RCC 7860 (cell line): ENCODE measurements around the gene EMP1.
A peak's percentile ranks its signal among the peaks of the same experiment; 100 is the strongest.

Source experiments
- DNase-seq: peaks from one replicate; pipeline ENCODE4 v3.0.0-alpha.2; 2015; ENCODE audit warnings: low spot score
- FAIRE-seq: peaks from 2 replicates; lab custom pipeline; 2012; peaks lifted over from hg19 to GRCh38; lab: Jason Lieb, UNC

The EMP1 gene

GRCh38 chr12:13218641-13219040, 22.1 kb downstream of the EMP1 start:
- no peak for FAIRE-seq
- DNase-seq, result no peak

GRCh38 chr12:13219320-13219719, 22.8 kb downstream of the EMP1 start:
- DNase-seq (no peak), FAIRE-seq (no peak)

- FAIRE-seq, result no peak
- DNase-seq, result no peak
Measured at GRCh38 chr12:13220838-13221237, 24.3 kb downstream of the EMP1 start.

GRCh38 chr12:13222076-13222475, 25.6 kb downstream of the EMP1 start:
- DNase-seq (no peak), FAIRE-seq (no peak)

- DNase-seq (no peak), FAIRE-seq (no peak)
Measured at GRCh38 chr12:13223179-13223804, 26.8 kb downstream of the EMP1 start.

- no peak for DNase-seq
- no peak for FAIRE-seq
Measured at GRCh38 chr12:13223941-13224340, 27.4 kb downstream of the EMP1 start.

- no peak for DNase-seq
- FAIRE-seq, result no peak
Measured at GRCh38 chr12:13227191-13227590, 30.7 kb downstream of the EMP1 start.

GRCh38 chr12:13228579-13228978, 32.1 kb downstream of the EMP1 start:
- DNase-seq, result no peak
- FAIRE-seq, result no peak

GRCh38 chr12:13229504-13229903, 33.0 kb downstream of the EMP1 start:
- FAIRE-seq, result no peak
- no peak for DNase-seq

GRCh38 chr12:13230500-13230899, 34.0 kb downstream of the EMP1 start:
- no peak for FAIRE-seq
- DNase-seq, result no peak

- DNase-seq, result peak; percentile 16
- no peak for FAIRE-seq
Measured at GRCh38 chr12:13233830-13234641, 37.5 kb downstream of the EMP1 start.

GRCh38 chr12:13238204-13238603, 41.7 kb downstream of the EMP1 start:
- no peak for FAIRE-seq
- DNase-seq, result no peak

GRCh38 chr12:13241833-13242488, 45.4 kb downstream of the EMP1 start:
- DNase-seq (peak; percentile 7), FAIRE-seq (no peak)

- no peak for DNase-seq
- FAIRE-seq, result no peak
Measured at GRCh38 chr12:13242936-13243335, 46.4 kb downstream of the EMP1 start.

- DNase-seq (no peak), FAIRE-seq (no peak)
Measured at GRCh38 chr12:13243516-13244070, 47.1 kb downstream of the EMP1 start.

- DNase-seq, result no peak
- no peak for FAIRE-seq
Measured at GRCh38 chr12:13247596-13247995, 51.1 kb downstream of the EMP1 start.

GRCh38 chr12:13248964-13249363, 52.4 kb downstream of the EMP1 start:
- DNase-seq (no peak), FAIRE-seq (no peak)

- DNase-seq (peak; percentile 50), FAIRE-seq (no peak)
Measured at GRCh38 chr12:13250416-13250815, 53.9 kb downstream of the EMP1 start.

GRCh38 chr12:13251521-13251920, 55.0 kb downstream of the EMP1 start:
- FAIRE-seq (no peak), DNase-seq (no peak)

- FAIRE-seq (no peak), DNase-seq (no peak)
Measured at GRCh38 chr12:13252024-13252423, 55.5 kb downstream of the EMP1 start.

- no peak for DNase-seq
- no peak for FAIRE-seq
Measured at GRCh38 chr12:13252616-13253015, 56.1 kb downstream of the EMP1 start.
